Measurements from ENCODE around the gene KDM4E.
"Not testable (repeated sequence)": the region's sequence is repeated elsewhere in the genome, so short reads cannot be mapped to it uniquely, and the experiment has no call there.

Gene KDM4E

GRCh38 chr11:95028357-95028756 is 3.3 kb downstream of the KDM4E start:
- Histone ChIP-seq H3K79me2 (ENCODE audit: control insufficient read depth, low read length) (no peaks in the 10 kb centered on the region), H4K20me1 (ENCODE audit: control insufficient read depth, insufficient read depth, low read depth, low read length) (no peaks in the 10 kb centered on the region), H3K9me3 (ENCODE audit: control insufficient read depth, insufficient read depth, low read length) (no peaks in the 10 kb centered on the region), H3K4me2 (ENCODE audit: low read length) (no peak overlapping the region), H3K4me3 (ENCODE audit: low read length) (no peak overlapping the region), H3K4me1 (ENCODE audit: control insufficient read depth, low read length) (no peaks in the 10 kb centered on the region), H3K9me2 (replicated peaks; ENCODE audit: control insufficient read depth, low read length) (no peaks in the 10 kb centered on the region), H3K27me3 (ENCODE audit: control insufficient read depth, low read length) (0 out of 2 replicates have a peak, but pooled peaks cover 3% of the 10 kb centered on the region), H3K36me3 (ENCODE audit: control insufficient read depth, low read length) (no peaks in the 10 kb centered on the region), H3K27ac (ENCODE audit: low read depth, low read length) (no peak overlapping the region), H3F3A (ENCODE audit: control insufficient read depth, insufficient read depth) (no peaks in the 10 kb centered on the region)
- TF ChIP-seq EZH2phosphoT487 (IDR thresholded peaks at IDR 0.05; ENCODE audit: borderline replicate concordance, low read length) (no peak), CTCF (IDR thresholded peaks at IDR 0.05; ENCODE audit: low read depth, low read length, poor library complexity, severe bottlenecking) (no peak)

GRCh38 chr11:95033051-95033450 is 8.0 kb downstream of the KDM4E start:
- Histone ChIP-seq H3K4me2 (ENCODE audit: low read length) (no peak overlapping the region), H3K4me1 (ENCODE audit: control insufficient read depth, low read length) (no peaks in the 10 kb centered on the region), H3K36me3 (ENCODE audit: control insufficient read depth, low read length) (no peaks in the 10 kb centered on the region), H3K79me2 (ENCODE audit: control insufficient read depth, low read length) (no peaks in the 10 kb centered on the region), H3K27ac (ENCODE audit: low read depth, low read length) (no peak overlapping the region), H3K4me3 (ENCODE audit: low read length) (no peak overlapping the region), H3K27me3 (ENCODE audit: control insufficient read depth, low read length) (peaks cover 6% of the 10 kb centered on the region; the same call in 1 of the 2 replicates), H4K20me1 (ENCODE audit: control insufficient read depth, insufficient read depth, low read depth, low read length) (no peaks in the 10 kb centered on the region), H3K9me2 (replicated peaks; ENCODE audit: control insufficient read depth, low read length) (no peaks in the 10 kb centered on the region), H3K9me3 (ENCODE audit: control insufficient read depth, insufficient read depth, low read length) (no peaks in the 10 kb centered on the region), H3F3A (ENCODE audit: control insufficient read depth, insufficient read depth) (no peaks in the 10 kb centered on the region)
- TF ChIP-seq EZH2phosphoT487 (IDR thresholded peaks at IDR 0.05; ENCODE audit: borderline replicate concordance, low read length), result no peak

GRCh38 chr11:95035316-95035715 is 10.3 kb downstream of the KDM4E start:
- H3K27me3 ChIP-seq (ENCODE audit: control insufficient read depth, low read length), result peaks cover 6% of the 10 kb centered on the region; the same call in 1 of the 2 replicates
- H3K36me3 ChIP-seq (ENCODE audit: control insufficient read depth, low read length), result no peaks in the 10 kb centered on the region
- no peak overlapping the region for H3K27ac ChIP-seq (ENCODE audit: low read depth, low read length)
- H3F3A ChIP-seq (ENCODE audit: control insufficient read depth, insufficient read depth), result no peaks in the 10 kb centered on the region
- H3K9me3 ChIP-seq (ENCODE audit: control insufficient read depth, insufficient read depth, low read length), result no peaks in the 10 kb centered on the region
- no peaks in the 10 kb centered on the region for H3K9me2 ChIP-seq (replicated peaks; ENCODE audit: control insufficient read depth, low read length)
- no peaks in the 10 kb centered on the region for H3K79me2 ChIP-seq (ENCODE audit: control insufficient read depth, low read length)
- H3K4me3 ChIP-seq (ENCODE audit: low read length), result no peak overlapping the region
- no peaks in the 10 kb centered on the region for H4K20me1 ChIP-seq (ENCODE audit: control insufficient read depth, insufficient read depth, low read depth, low read length)
- no peaks in the 10 kb centered on the region for H3K4me1 ChIP-seq (ENCODE audit: control insufficient read depth, low read length)
- H3K4me2 ChIP-seq (ENCODE audit: low read length), result no peak overlapping the region
- TF ChIP-seq EZH2phosphoT487 (IDR thresholded peaks at IDR 0.05; ENCODE audit: borderline replicate concordance, low read length) (no peak), CTCF (IDR thresholded peaks at IDR 0.05; ENCODE audit: low read depth, low read length, poor library complexity, severe bottlenecking) (no peak)

GRCh38 chr11:95037356-95038035 is 12.4 kb downstream of the KDM4E start:
- not testable (repeated sequence) for H3K27ac ChIP-seq (ENCODE audit: low read depth, low read length); H3F3A ChIP-seq (ENCODE audit: control insufficient read depth, insufficient read depth); H3K79me2 ChIP-seq (ENCODE audit: control insufficient read depth, low read length); H3K36me3 ChIP-seq (ENCODE audit: control insufficient read depth, low read length); H3K4me2 ChIP-seq (ENCODE audit: low read length); H3K4me1 ChIP-seq (ENCODE audit: control insufficient read depth, low read length); H3K9me2 ChIP-seq (replicated peaks; ENCODE audit: control insufficient read depth, low read length); H4K20me1 ChIP-seq (ENCODE audit: control insufficient read depth, insufficient read depth, low read depth, low read length); H3K9me3 ChIP-seq (ENCODE audit: control insufficient read depth, insufficient read depth, low read length); H3K27me3 ChIP-seq (ENCODE audit: control insufficient read depth, low read length); H3K4me3 ChIP-seq (ENCODE audit: low read length)
